Measurements from ENCODE around the gene UBE2Q2.
"Not testable (repeated sequence)": the region's sequence is repeated elsewhere in the genome, so short reads cannot be mapped to it uniquely, and the experiment has no call there.

The UBE2Q2 gene

GRCh38 chr15:75862796-75863195 is 19.5 kb downstream of the UBE2Q2 start:
- Histone ChIP-seq H3K4me2 (ENCODE audit: low read length) (no peak overlapping the region), H3K4ac (ENCODE audit: low read depth, low read length) (peak overlapping the region; percentile 33), H4K91ac (ENCODE audit: low read depth, low read length) (no peak overlapping the region), H3K4me1 (ENCODE audit: control insufficient read depth in 1 of 2, insufficient read depth in 2 of 2, low read length in 2 of 2) (peaks cover 12 to 13% of the 10 kb centered on the region in 2 experiments), H2BK5ac (ENCODE audit: low read depth, low read length, poor library complexity) (peak overlapping the region; percentile 46), H3K4me3 (ENCODE audit: low read depth, low read length) (no peak overlapping the region), H3K18ac (ENCODE audit: low read length) (no peak overlapping the region), H2BK120ac (ENCODE audit: insufficient read depth, low read length, poor library complexity) (peak overlapping the region; percentile 7), H3K23ac (ENCODE audit: low read length) (no peak overlapping the region), H3K79me1 (ENCODE audit: low read length) (peaks cover 10% of the 10 kb centered on the region), H2AK5ac (ENCODE audit: low read length) (no peak overlapping the region), H3K9me3 (ENCODE audit: insufficient read depth, low read depth, low read length) (no peaks in the 10 kb centered on the region), H3K9ac (ENCODE audit: low read length) (no peak overlapping the region), H2AFZ (ENCODE audit: insufficient read depth, low read length, poor library complexity) (no peak overlapping the region), H4K8ac (ENCODE audit: low read depth, low read length) (no peak overlapping the region), H3K27ac (ENCODE audit: low read depth, low read length) (peak overlapping the region; percentile 86), H3K27me3 (ENCODE audit: insufficient read depth, low read length) (no peaks in the 10 kb centered on the region), H2BK12ac (ENCODE audit: low read length) (no peak overlapping the region), H4K12ac (ENCODE audit: low read depth, low read length) (no peak overlapping the region), H3K79me2 (ENCODE audit: control insufficient read depth, insufficient read depth, low read length, poor library complexity) (peaks cover 5% of the 10 kb centered on the region), H3K14ac (ENCODE audit: low read length) (no peak overlapping the region), H3K36me3 (ENCODE audit: control insufficient read depth in 1 of 2, insufficient read depth in 2 of 2, low read length in 2 of 2) (peaks cover 0 to 5% of the 10 kb centered on the region in 2 experiments)
- DNase-seq, result peak; percentile 28 to 74
- no CpG with 5 or more reads among the region's 1 CpG for WGBS (ENCODE audit: extremely low coverage, insufficient coverage, insufficient read length)

GRCh38 chr15:75864213-75865059 is 21.2 kb downstream of the UBE2Q2 start:
- Histone ChIP-seq H3K9me3 (ENCODE audit: insufficient read depth, low read depth, low read length) (no peaks in the 10 kb centered on the region), H3K4me3 (ENCODE audit: low read depth, low read length) (no peak overlapping the region), H3K18ac (ENCODE audit: low read length) (no peak overlapping the region), H3K9ac (ENCODE audit: low read length) (no peak overlapping the region), H2AFZ (ENCODE audit: insufficient read depth, low read length, poor library complexity) (no peak overlapping the region), H4K12ac (ENCODE audit: low read depth, low read length) (no peak overlapping the region), H3K79me1 (ENCODE audit: low read length) (peaks cover 7% of the 10 kb centered on the region), H3K36me3 (ENCODE audit: control insufficient read depth in 1 of 2, insufficient read depth in 2 of 2, low read length in 2 of 2) (peaks cover 0 to 5% of the 10 kb centered on the region in 2 experiments), H2BK5ac (ENCODE audit: low read depth, low read length, poor library complexity) (no peak overlapping the region), H3K14ac (ENCODE audit: low read length) (no peak overlapping the region), H3K23ac (ENCODE audit: low read length) (no peak overlapping the region), H2BK120ac (ENCODE audit: insufficient read depth, low read length, poor library complexity) (no peak overlapping the region), H3K79me2 (ENCODE audit: control insufficient read depth, insufficient read depth, low read length, poor library complexity) (peaks cover 5% of the 10 kb centered on the region), H2AK5ac (ENCODE audit: low read length) (no peak overlapping the region), H2BK12ac (ENCODE audit: low read length) (no peak overlapping the region), H3K4ac (ENCODE audit: low read depth, low read length) (peak overlapping the region; percentile 94), H4K8ac (ENCODE audit: low read depth, low read length) (no peak overlapping the region), H3K27ac (ENCODE audit: low read depth, low read length) (peak overlapping the region; percentile 41), H3K4me1 (ENCODE audit: control insufficient read depth in 1 of 2, insufficient read depth in 2 of 2, low read length in 2 of 2) (peaks cover 8 to 13% of the 10 kb centered on the region in 2 experiments), H4K91ac (ENCODE audit: low read depth, low read length) (no peak overlapping the region), H3K27me3 (ENCODE audit: insufficient read depth, low read length) (no peaks in the 10 kb centered on the region), H3K4me2 (ENCODE audit: low read length) (no peak overlapping the region)
- no CpG with 5 or more reads among the region's 5 CpGs for WGBS (ENCODE audit: extremely low coverage, insufficient coverage, insufficient read length)
- DNase-seq, result no peak

- not testable (repeated sequence) for H3K14ac ChIP-seq (ENCODE audit: low read length); H2BK12ac ChIP-seq (ENCODE audit: low read length); H2AFZ ChIP-seq (ENCODE audit: insufficient read depth, low read length, poor library complexity); H3K9me3 ChIP-seq (ENCODE audit: insufficient read depth, low read depth, low read length); H4K8ac ChIP-seq (ENCODE audit: low read depth, low read length); H3K9ac ChIP-seq (ENCODE audit: low read length); H4K91ac ChIP-seq (ENCODE audit: low read depth, low read length); H3K36me3 ChIP-seq (ENCODE audit: control insufficient read depth in 1 of 2, insufficient read depth in 2 of 2, low read length in 2 of 2); H3K27ac ChIP-seq (ENCODE audit: low read depth, low read length); H3K79me1 ChIP-seq (ENCODE audit: low read length); H3K79me2 ChIP-seq (ENCODE audit: control insufficient read depth, insufficient read depth, low read length, poor library complexity); H2BK5ac ChIP-seq (ENCODE audit: low read depth, low read length, poor library complexity); H3K23ac ChIP-seq (ENCODE audit: low read length); DNase-seq; H3K27me3 ChIP-seq (ENCODE audit: insufficient read depth, low read length); H3K4me2 ChIP-seq (ENCODE audit: low read length); H2BK120ac ChIP-seq (ENCODE audit: insufficient read depth, low read length, poor library complexity); H2AK5ac ChIP-seq (ENCODE audit: low read length); H3K4me3 ChIP-seq (ENCODE audit: low read depth, low read length); H4K12ac ChIP-seq (ENCODE audit: low read depth, low read length)
- Histone ChIP-seq H3K4me1 (ENCODE audit: control insufficient read depth in 1 of 2, insufficient read depth in 2 of 2, low read length in 2 of 2) (peaks cover 8 to 13% of the 10 kb centered on the region in 2 experiments), H3K4ac (ENCODE audit: low read depth, low read length) (peak overlapping the region; percentile 69), H3K18ac (ENCODE audit: low read length) (peak overlapping the region; percentile 59)
- WGBS (ENCODE audit: extremely low coverage, insufficient coverage, insufficient read length), result no CpG with 5 or more reads among the region's 1 CpG
Observed at GRCh38 chr15:75866045-75866444, 22.8 kb downstream of the UBE2Q2 start.

- Histone ChIP-seq H4K12ac (ENCODE audit: low read depth, low read length) (no peak overlapping the region), H3K4me1 (ENCODE audit: control insufficient read depth in 1 of 2, insufficient read depth in 2 of 2, low read length in 2 of 2) (peaks cover 5 to 9% of the 10 kb centered on the region in 2 experiments), H3K79me2 (ENCODE audit: control insufficient read depth, insufficient read depth, low read length, poor library complexity) (peaks cover 5% of the 10 kb centered on the region), H3K23ac (ENCODE audit: low read length) (no peak overlapping the region), H2AFZ (ENCODE audit: insufficient read depth, low read length, poor library complexity) (no peak overlapping the region), H3K9me3 (ENCODE audit: insufficient read depth, low read depth, low read length) (no peaks in the 10 kb centered on the region), H3K4ac (ENCODE audit: low read depth, low read length) (peak overlapping the region; percentile 69), H4K91ac (ENCODE audit: low read depth, low read length) (no peak overlapping the region), H3K4me3 (ENCODE audit: low read depth, low read length) (no peak overlapping the region), H3K79me1 (ENCODE audit: low read length) (peaks cover 6% of the 10 kb centered on the region), H2BK5ac (ENCODE audit: low read depth, low read length, poor library complexity) (no peak overlapping the region), H3K27me3 (ENCODE audit: insufficient read depth, low read length) (no peaks in the 10 kb centered on the region), H2BK120ac (ENCODE audit: insufficient read depth, low read length, poor library complexity) (no peak overlapping the region), H2BK12ac (ENCODE audit: low read length) (no peak overlapping the region), H4K8ac (ENCODE audit: low read depth, low read length) (no peak overlapping the region), H3K9ac (ENCODE audit: low read length) (no peak overlapping the region), H3K18ac (ENCODE audit: low read length) (no peak overlapping the region), H2AK5ac (ENCODE audit: low read length) (no peak overlapping the region), H3K14ac (ENCODE audit: low read length) (no peak overlapping the region), H3K27ac (ENCODE audit: low read depth, low read length) (no peak overlapping the region), H3K4me2 (ENCODE audit: low read length) (no peak overlapping the region), H3K36me3 (ENCODE audit: control insufficient read depth in 1 of 2, insufficient read depth in 2 of 2, low read length in 2 of 2) (peaks cover 3 to 9% of the 10 kb centered on the region in 2 experiments)
- DNase-seq, result no peak
Observed at GRCh38 chr15:75866916-75867315, 23.7 kb downstream of the UBE2Q2 start.
